Esophagus squamous epithelium (tissue), 5 donors: ENCODE results near the gene LIPT1. TPM values are rescaled to one million over a fixed set of nuclear protein-coding genes. Genes with fewer than 3 reads are reported as not detected.

ENCODE experiments used
- DNase-seq: peaks from one replicate; lab custom pipeline; 2025; lab: John Stamatoyannopoulos, UW
- H3K27ac ChIP-seq, 4 donors: fragments of 200-600 bp; sonication (generic); one replicate each; pipeline ENCODE4 v1.5.1; 2016 to 2019; ENCODE audit warnings: mild to moderate bottlenecking in 1 of 4
- H3K27me3 ChIP-seq, 4 donors: fragments of 200-600 bp; sonication (generic); 1 replicate in 3 of 4; 2 replicates in 1 of 4; pipeline versions ENCODE4 v1.5.1 to v1.6.0; 2017 to 2021; ENCODE audit warnings: antibody characterized with exemption in 1 of 4
- H3K36me3 ChIP-seq, 3 donors: fragments of 200-600 bp; sonication (generic); one replicate each; pipeline ENCODE4 v1.5.1; 2016 to 2019
- H3K4me1 ChIP-seq, 3 donors: fragments of 200-600 bp; sonication (generic); one replicate each; pipeline ENCODE4 v1.5.1; 2017 to 2019
- H3K4me3 ChIP-seq, 4 donors: fragments of 200-600 bp; sonication (generic); 1 replicate in 3 of 4; 2 replicates in 1 of 4; pipeline ENCODE4 v1.5.1; 2016 to 2019; ENCODE audit warnings: mild to moderate bottlenecking in 2 of 4, moderate library complexity in 1 of 4
- H3K9me3 ChIP-seq, 3 donors: fragments of 200-600 bp; sonication (generic); one replicate each; pipeline ENCODE4 v1.5.1; 2016 to 2019
- POLR2A ChIP-seq, 4 donors: fragments of 450-650 bp; IDR thresholded peaks; one replicate each; pipeline ENCODE4 v1.6.1; 2017; ENCODE audit warnings: antibody characterized with exemption in 4 of 4, mild to moderate bottlenecking in 4 of 4, moderate library complexity in 3 of 4
- WGBS, 2 donors: methylation state at CpG; one replicate each; pipeline ENCODE4 v1.1.5; 2018; 5-methylcytosine and 5-hydroxymethylcytosine counted together
- intact Hi-C: fragments of 100-400 bp; cut with DNase I; formaldehyde crosslinking; loops from one replicate; pipeline ENCODE4 v1.15.0; 2022
- small RNA-seq, 4 donors: library from RNA; depleted of rRNA; stranded (forward); fragments of <200 nt; gene quantifications; one replicate each; pipeline ENCODE3, GENCODE V24; 2016
- total RNA-seq, 4 donors: library from RNA; depleted of rRNA; stranded (reverse); fragments of >200 nt; gene quantifications; one replicate each; pipeline ENCODE4 v1.1.0, GENCODE V29; 2016
- TF ChIP-seq, protein P1 (sequence below), 6 experiments: fragments of 450-650 bp in 4 of 6; fragments of 200-600 bp in 2 of 6; sonication (generic) in 2 of 6; IDR thresholded peaks; one replicate each; pipeline ENCODE4 v1.5.1; 2016 to 2019; ENCODE audit warnings: antibody characterized with exemption in 6 of 6, mild to moderate bottlenecking in 4 of 6, moderate library complexity in 4 of 6
- donor health status: DM: yes; HTN: yes; CAD: no.

The LIPT1 gene
- total RNA-seq, 4 donors from 2014 or later: 2.5 to 6.9 (median 4.4) TPM

DNA sequence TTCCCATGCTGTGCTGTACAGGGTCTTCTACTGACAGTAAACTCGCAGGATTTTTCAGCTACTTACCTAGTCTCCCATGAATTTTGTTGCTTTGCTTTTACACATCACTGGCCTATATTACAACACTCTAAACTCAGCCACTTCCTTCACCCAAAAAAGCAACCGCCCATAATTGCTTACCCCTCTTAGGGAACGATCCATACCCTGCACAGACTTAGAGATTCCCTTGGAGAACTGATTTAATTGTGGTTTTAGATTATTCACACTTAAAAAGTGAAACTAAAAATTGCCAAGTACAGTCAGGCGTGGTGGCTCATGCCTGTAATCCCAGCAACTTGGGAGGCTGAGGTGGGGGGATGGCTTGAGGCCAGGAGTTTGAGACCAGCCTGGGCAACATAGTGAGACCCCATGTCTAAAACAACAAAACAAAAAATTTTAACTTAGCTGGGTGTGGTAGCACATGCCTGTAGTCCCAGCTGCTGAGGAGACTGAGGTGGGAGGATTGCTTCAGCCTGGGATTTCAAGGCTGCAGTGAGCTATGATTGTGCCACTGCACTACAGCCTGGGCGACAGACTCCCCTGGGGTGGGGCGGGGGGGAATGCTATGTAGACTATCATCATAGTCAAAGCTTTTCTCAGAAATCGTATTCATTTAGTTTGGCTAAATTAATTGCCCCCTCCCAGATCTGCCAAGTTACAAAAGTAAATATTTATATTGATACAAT, 45.5 kb downstream of the LIPT1 start:
- no peaks in the 10 kb centered on the region for H3K9me3 ChIP-seq
- peaks cover 5 to 35% (median 13%) of the 10 kb centered on the region in 3 donors for H3K36me3 ChIP-seq
- intact Hi-C loops: no loop called here
- DNase-seq: no peak
- no peak overlapping the region for H3K4me3 ChIP-seq
- WGBS, 2 donors: 85 to 88% methylated on average over 6 of the region's 7 CpGs
- no peak overlapping the region for H3K27ac ChIP-seq
- H3K4me1 ChIP-seq: peaks cover 0 to 18% (median 0%) of the 10 kb centered on the region in 3 donors
- H3K27me3 ChIP-seq: no peaks in the 10 kb centered on the region
- no peak for TF ChIP-seq POLR2A (IDR thresholded peaks at IDR 0.05)
- TF ChIP-seq, protein P1, sequence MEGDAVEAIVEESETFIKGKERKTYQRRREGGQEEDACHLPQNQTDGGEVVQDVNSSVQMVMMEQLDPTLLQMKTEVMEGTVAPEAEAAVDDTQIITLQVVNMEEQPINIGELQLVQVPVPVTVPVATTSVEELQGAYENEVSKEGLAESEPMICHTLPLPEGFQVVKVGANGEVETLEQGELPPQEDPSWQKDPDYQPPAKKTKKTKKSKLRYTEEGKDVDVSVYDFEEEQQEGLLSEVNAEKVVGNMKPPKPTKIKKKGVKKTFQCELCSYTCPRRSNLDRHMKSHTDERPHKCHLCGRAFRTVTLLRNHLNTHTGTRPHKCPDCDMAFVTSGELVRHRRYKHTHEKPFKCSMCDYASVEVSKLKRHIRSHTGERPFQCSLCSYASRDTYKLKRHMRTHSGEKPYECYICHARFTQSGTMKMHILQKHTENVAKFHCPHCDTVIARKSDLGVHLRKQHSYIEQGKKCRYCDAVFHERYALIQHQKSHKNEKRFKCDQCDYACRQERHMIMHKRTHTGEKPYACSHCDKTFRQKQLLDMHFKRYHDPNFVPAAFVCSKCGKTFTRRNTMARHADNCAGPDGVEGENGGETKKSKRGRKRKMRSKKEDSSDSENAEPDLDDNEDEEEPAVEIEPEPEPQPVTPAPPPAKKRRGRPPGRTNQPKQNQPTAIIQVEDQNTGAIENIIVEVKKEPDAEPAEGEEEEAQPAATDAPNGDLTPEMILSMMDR (IDR thresholded peaks at IDR 0.05): no peak

DNA sequence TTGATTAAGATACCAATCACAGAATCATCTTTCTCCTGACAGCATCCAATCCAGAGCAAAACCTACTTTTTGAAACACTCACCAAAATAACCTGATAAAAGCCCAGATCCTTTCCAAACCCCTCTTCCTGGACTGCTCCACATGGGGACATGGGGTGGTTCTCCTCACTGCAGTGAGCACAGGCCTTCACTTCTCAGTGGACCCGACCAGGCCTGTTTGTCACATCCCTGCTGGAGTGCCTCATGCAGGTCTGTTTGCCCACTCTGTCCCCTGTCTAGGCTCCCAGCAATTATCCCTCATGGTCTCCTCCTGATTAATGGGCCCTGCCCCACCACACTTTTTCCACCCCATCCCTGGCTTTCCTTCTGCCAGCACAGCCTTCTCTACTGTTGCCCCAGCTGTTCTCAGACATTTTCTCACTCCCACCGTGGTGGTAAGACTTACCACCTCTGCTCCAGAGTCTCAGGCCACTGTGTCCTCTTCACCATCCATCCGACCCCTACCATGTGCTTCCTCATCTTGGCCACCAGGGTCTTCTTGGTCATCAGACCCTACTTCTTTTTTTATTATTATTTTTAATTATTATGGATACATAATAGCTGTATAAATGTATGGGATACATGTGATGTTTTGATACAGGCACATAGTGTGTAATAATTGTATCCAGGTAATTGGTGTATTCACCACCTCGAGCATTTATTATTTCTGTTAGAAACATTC, 47.4 kb downstream of the LIPT1 start:
- WGBS, 2 donors: 88 to 91% methylated on average over 4 of the region's 4 CpGs
- peaks cover 0 to 18% (median 0%) of the 10 kb centered on the region in 3 donors for H3K4me1 ChIP-seq
- H3K4me3 ChIP-seq: no peak overlapping the region
- H3K27ac ChIP-seq: no peak overlapping the region
- DNase-seq: no peak
- H3K27me3 ChIP-seq: no peaks in the 10 kb centered on the region
- TF ChIP-seq, protein P1 (IDR thresholded peaks at IDR 0.05): no peak
- TF ChIP-seq POLR2A (IDR thresholded peaks at IDR 0.05): no peak
- peaks cover 0 to 15% (median 0%) of the 10 kb centered on the region in 3 donors for H3K9me3 ChIP-seq
- intact Hi-C loops: no loop called here
- peaks cover 0 to 16% (median 0%) of the 10 kb centered on the region in 3 donors for H3K36me3 ChIP-seq

DNA sequence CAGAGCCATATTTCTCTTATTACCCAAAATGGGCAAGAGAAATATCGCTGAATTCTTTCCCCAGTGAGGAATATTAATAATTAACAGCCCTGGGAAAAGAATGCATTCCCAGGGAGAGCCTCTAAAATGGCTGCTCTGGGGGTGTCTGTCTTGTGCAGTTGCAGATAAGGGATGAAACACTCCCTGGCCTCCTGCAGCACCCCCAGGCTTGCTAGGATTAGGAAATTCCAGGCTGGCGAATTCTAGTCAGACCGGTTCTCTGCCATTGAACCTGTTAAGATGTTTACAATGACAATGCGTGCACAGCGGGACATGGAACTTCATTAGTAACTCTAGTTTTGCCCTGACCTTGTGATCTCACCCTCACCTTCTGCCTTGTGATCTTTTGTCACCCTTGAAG, 50.7 kb downstream of the LIPT1 start:
- H3K4me1 ChIP-seq: no peaks in the 10 kb centered on the region
- TF ChIP-seq POLR2A (IDR thresholded peaks at IDR 0.05): no peak
- TF ChIP-seq, protein P1 (IDR thresholded peaks at IDR 0.05): no peak
- H3K27ac ChIP-seq: no peak overlapping the region
- no peaks in the 10 kb centered on the region for H3K36me3 ChIP-seq
- DNase-seq: no peak
- H3K4me3 ChIP-seq: no peak overlapping the region
- 75 to 76% methylated on average over 5 of the region's 5 CpGs for WGBS, 2 donors
- H3K9me3 ChIP-seq: peaks cover 0 to 15% (median 0%) of the 10 kb centered on the region in 3 donors
- H3K27me3 ChIP-seq: no peaks in the 10 kb centered on the region
- intact Hi-C loops: no loop called here

Small RNA genes within 50 kb of the gene (small RNA-seq; reads per million reads assigned to genes)
- gene AC092587.1: 0 reads per million in 4 donors

Other genes starting within 250 kb of the LIPT1 start
- 10 to 100 TPM in 2 of 4 donors, 1 to 10 TPM in 2; 6.5 to 33.6 (median 9.7) TPM for gene CRACDL, start 218.7 kb upstream of the LIPT1 start, total RNA-seq
- 1 to 10 TPM in 1 of 4 donors, under 1 TPM in 3; 0.49 to 1.2 (median 0.86) TPM for gene C2orf15, start 13.3 kb upstream of the LIPT1 start, total RNA-seq
- 10 to 100 TPM in 1 of 4 donors, 1 to 10 TPM in 3; 2.3 to 12.1 (median 4.8) TPM for gene TSGA10, start within 50 bp of the LIPT1 start, total RNA-seq
- gene MITD1, start 26.1 kb downstream of the LIPT1 start, total RNA-seq: 10 to 100 TPM; 10.8 to 32.3 (median 28.7) TPM
- 10 to 100 TPM; 18.3 to 35.9 (median 32.8) TPM for gene MRPL30, start 26.2 kb downstream of the LIPT1 start, total RNA-seq
- gene LYG2, start 100.7 kb downstream of the LIPT1 start, total RNA-seq: not detected
- under 1 TPM in 1 of 4 donors, not detected in 3; 0.95 TPM for gene LYG1, start 146.2 kb downstream of the LIPT1 start, total RNA-seq
- 10 to 100 TPM; 32.8 to 56.2 (median 47.5) TPM for gene TXNDC9, start 181.4 kb downstream of the LIPT1 start, total RNA-seq
- 10 to 100 TPM; 19.4 to 40.7 (median 30.0) TPM for gene EIF5B, start 182.4 kb downstream of the LIPT1 start, total RNA-seq